D721Med (cell line): Measurements from ENCODE around the gene EIF3I.
"Not testable (repeated sequence)": the region's sequence is repeated elsewhere in the genome, so short reads cannot be mapped to it uniquely, and the experiment has no call there.

Source experiments
- DNase-seq: peaks from one replicate; pipeline ENCODE4 v3.0.0; 2011; ENCODE audit warnings: low spot score; ENCODE audit not compliant: insufficient read length
- FAIRE-seq: peaks from 2 replicates; lab custom pipeline; 2011; peaks lifted over from hg19 to GRCh38; lab: Jason Lieb, UNC
- TF ChIP-seq, protein P1 (sequence below): IDR thresholded peaks from 2 replicates; pipeline ENCODE4 v1.5.1; 2012; ENCODE audit warnings: mild to moderate bottlenecking, control low read depth; ENCODE audit not compliant: insufficient read depth; ENCODE audit errors: missing control alignments

EIF3I gene

DNA sequence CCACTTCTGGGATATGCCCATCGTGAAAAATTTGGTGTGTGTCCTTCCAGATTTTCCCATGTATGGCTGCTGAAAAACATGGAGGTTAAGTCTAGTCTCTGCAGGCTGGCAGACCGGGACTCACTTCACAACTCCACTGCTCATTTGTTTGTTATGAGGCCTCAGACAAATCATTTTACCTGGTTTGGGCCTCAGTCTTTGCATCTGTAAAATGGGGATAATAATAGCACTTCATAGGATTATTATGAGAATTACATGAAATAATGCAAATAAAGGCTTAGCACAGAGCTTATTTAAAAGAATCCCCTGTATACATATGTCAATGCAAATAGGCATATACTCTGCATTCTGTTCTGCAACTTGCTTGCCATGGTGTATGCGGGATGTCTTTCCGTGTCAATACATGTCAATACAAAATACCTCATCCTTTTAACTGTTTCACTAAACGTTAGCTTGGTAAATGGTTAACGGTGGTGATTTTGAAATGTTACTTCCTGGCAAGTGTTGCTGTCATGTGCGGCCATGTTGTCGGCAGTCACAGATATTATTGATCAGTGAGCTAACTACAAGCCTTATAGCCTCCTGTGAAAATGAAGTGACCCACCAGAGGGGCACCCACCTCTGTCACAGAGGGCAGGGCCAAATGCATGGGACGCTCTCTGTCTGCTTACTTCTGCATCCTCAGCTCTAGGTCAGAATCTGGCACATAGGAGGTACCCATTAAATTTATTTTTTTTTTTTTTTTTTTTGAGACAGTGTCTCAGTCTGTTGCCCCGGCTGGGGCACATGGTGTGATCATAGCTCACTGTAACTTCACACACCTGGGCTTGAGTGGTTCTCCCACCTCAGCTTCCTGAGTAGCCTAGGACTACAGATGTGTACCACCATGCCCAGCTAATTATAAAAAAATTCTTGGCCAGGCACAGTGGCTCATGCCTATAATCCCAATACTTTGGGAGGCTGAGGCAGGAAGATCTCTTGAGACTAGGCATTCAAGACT, 33.2 kb downstream of the EIF3I start:
- no peak for FAIRE-seq
- DNase-seq = no peak
- TF ChIP-seq, protein P1, sequence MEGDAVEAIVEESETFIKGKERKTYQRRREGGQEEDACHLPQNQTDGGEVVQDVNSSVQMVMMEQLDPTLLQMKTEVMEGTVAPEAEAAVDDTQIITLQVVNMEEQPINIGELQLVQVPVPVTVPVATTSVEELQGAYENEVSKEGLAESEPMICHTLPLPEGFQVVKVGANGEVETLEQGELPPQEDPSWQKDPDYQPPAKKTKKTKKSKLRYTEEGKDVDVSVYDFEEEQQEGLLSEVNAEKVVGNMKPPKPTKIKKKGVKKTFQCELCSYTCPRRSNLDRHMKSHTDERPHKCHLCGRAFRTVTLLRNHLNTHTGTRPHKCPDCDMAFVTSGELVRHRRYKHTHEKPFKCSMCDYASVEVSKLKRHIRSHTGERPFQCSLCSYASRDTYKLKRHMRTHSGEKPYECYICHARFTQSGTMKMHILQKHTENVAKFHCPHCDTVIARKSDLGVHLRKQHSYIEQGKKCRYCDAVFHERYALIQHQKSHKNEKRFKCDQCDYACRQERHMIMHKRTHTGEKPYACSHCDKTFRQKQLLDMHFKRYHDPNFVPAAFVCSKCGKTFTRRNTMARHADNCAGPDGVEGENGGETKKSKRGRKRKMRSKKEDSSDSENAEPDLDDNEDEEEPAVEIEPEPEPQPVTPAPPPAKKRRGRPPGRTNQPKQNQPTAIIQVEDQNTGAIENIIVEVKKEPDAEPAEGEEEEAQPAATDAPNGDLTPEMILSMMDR = no peak

GRCh38 chr1:32256473-32257226, 34.4 kb downstream of the EIF3I start:
- TF ChIP-seq, protein P1 = no peak
- FAIRE-seq (no peak), DNase-seq (no peak)

- TF ChIP-seq, protein P1 = no peak
- no peak for FAIRE-seq
- no peak for DNase-seq
Measured at GRCh38 chr1:32257227-32257508, 35.0 kb downstream of the EIF3I start.

DNA sequence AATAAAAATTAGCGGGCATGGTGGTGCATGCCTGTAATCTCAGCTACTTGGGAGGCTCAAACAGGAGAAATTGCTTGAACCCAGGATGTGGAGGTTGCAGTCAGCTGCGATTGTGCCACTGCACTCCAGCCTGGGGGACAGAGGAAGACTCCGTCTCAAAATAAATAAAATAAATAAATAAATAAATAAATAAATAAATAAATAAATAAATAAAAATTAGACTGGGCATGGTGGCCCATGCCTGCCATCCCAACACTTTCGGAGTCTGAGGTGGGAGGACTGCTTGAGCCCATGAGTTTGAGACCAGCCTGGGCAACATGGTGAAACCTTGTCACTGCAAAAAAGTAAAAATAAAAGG, 41.0 kb downstream of the EIF3I start:
- DNase-seq, FAIRE-seq: not testable (repeated sequence)

DNA sequence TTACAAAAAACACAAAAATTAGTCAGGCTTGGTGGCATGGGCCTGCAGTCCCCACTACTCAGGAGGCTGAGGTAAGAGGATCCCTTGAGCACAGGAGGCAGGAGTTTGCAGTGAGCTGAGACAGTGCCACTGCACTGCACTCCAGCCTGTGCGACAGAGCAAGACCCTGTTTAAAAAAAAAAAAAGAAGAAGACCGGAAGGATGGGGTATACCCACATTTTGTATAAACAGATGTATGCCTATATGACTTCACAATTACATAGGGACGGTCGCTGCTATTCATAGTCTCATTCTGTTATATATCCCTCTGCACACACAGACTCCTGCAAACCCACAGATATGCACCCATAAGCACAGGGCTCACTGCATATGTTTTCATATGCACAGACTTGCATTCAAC, 41.5 kb downstream of the EIF3I start:
- DNase-seq (no peak), FAIRE-seq (no peak)
- TF ChIP-seq, protein P1 = no peak

GRCh38 chr1:32265846-32266245, 43.6 kb downstream of the EIF3I start:
- no peak for FAIRE-seq
- TF ChIP-seq, protein P1 = no peak

DNA sequence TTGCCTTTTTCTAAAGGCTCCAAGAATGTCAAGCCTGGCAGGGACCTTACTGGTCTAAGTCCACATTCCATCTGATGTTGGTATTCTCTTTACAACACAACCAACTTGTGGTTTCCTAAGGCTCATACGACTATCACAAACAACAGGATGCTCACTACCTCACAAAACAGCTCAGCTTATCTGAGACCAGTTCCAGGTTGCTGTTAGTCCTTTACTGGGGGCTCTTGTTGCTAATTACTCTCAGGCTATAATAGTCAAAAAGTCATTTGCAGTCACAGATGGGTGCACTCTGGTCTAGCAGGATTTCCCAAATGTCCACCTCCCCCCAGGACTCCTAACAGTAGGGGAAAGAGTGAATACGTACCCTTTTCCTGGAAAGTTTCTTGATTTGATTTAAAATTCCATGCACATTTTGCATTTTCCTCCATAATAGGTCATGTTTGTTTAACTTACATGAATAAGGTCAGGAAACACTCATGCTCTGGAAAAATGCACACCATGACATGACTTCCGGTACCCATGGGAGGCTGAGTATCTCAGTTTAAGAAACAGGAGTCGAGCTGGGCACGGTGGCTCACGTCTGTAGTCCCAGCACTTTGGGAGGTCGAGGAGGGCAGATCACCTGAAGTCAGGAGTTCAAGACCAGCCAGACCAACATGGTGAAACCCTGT, 44.8 kb downstream of the EIF3I start:
- TF ChIP-seq, protein P1 = no peak
- DNase-seq (no peak), FAIRE-seq (no peak)

More at GRCh38 chr1:32265846-32266245, 43.6 kb downstream of the EIF3I start:
- no peak for DNase-seq
